ENCODE data around the gene ALG1L2. TPM values are rescaled to one million over a fixed set of nuclear protein-coding genes. Genes with fewer than 3 reads are reported as not detected.
A peak's percentile ranks its signal among the peaks of the same experiment; 100 is the strongest.
"Not testable (repeated sequence)": the region's sequence is repeated elsewhere in the genome, so short reads cannot be mapped to it uniquely, and the experiment has no call there.

Gene ALG1L2
- total and polyA plus RNA-seq, 2 experiments from 2014 or later, result 0.63 TPM; not detected in 1

- not testable (repeated sequence) for H3K4me3 ChIP-seq; H3K4me1 ChIP-seq (ENCODE audit: insufficient read depth); H3K4me2 ChIP-seq (ENCODE audit: unreplicated experiment); DNase-seq; H3K9ac ChIP-seq; H3K27me3 ChIP-seq (replicated peaks; ENCODE audit: insufficient read depth); H3K79me2 ChIP-seq (ENCODE audit: insufficient read depth); H3K9me2 ChIP-seq (ENCODE audit: insufficient read depth); H3F3A ChIP-seq (ENCODE audit: insufficient read depth); H4K20me1 ChIP-seq (ENCODE audit: insufficient read depth); H2AFZ ChIP-seq; H3K9me3 ChIP-seq (ENCODE audit: low read depth); H3K27ac ChIP-seq; H3K36me3 ChIP-seq (ENCODE audit: low read depth)
- WGBS, 2 experiments (ENCODE audit: low coverage in 1 of 2, low lambda C conversion rate in 2 of 2, missing lambda C conversion rate in 2 of 2), result 76 to 81% methylated on average over 8 of the region's 8 CpGs
- in situ Hi-C loops (cut with MboI), result loop anchor here (25.0 kb wide), 1 partner anchor 98 kb away; no protein-coding TSS in a partner anchor
These were observed 57.4 kb downstream of the ALG1L2 start for GRCh38 chr3:130138992-130139391.

DNA sequence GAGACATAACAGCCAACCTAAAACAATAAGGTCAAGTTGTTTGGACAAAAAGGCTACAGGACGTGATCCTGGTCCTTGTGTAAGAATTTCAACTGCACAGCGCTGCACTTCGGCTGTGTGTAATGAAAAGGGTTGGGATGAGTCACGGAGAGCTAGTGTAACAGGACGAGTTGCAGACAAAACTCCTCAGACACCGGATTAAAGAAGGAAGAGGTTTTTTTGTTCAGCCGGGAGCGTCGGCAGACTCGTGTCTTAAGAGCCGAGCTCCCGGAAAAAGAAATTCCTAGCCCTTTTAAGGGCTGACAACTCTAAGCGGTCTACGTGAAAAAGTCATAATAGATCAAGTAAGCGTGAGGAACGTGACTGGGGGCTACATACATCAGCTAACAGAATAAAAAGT, 59.1 kb downstream of the ALG1L2 start:
- peak overlapping the region; percentile 12 for H3K4me2 ChIP-seq (ENCODE audit: unreplicated experiment)
- H3K27me3 ChIP-seq (replicated peaks; ENCODE audit: insufficient read depth), result not testable (repeated sequence)
- 31 to 32% methylated on average over 16 of the region's 16 CpGs for WGBS, 2 experiments (ENCODE audit: low coverage in 1 of 2, low lambda C conversion rate in 2 of 2, missing lambda C conversion rate in 2 of 2)

GRCh38 chr3:130143648-130144327, 62.2 kb downstream of the ALG1L2 start:
- H3K4me2 ChIP-seq (ENCODE audit: unreplicated experiment); H4K20me1 ChIP-seq (ENCODE audit: insufficient read depth); H3K9me3 ChIP-seq (ENCODE audit: low read depth); H3F3A ChIP-seq (ENCODE audit: insufficient read depth); H3K36me3 ChIP-seq (ENCODE audit: low read depth); H2AFZ ChIP-seq; H3K79me2 ChIP-seq (ENCODE audit: insufficient read depth); H3K9ac ChIP-seq; H3K9me2 ChIP-seq (ENCODE audit: insufficient read depth); H3K27me3 ChIP-seq (replicated peaks; ENCODE audit: insufficient read depth); H3K4me1 ChIP-seq (ENCODE audit: insufficient read depth); H3K27ac ChIP-seq; H3K4me3 ChIP-seq: not testable (repeated sequence)
- DNase-seq, result peak; percentile 11
- WGBS, 2 experiments (ENCODE audit: low coverage in 1 of 2, low lambda C conversion rate in 2 of 2, missing lambda C conversion rate in 2 of 2), result 58 to 63% methylated on average over 13 of the region's 13 CpGs
- in situ Hi-C loops (cut with MboI), result loop anchor here (25.0 kb wide), 1 partner anchor 94 kb away; no protein-coding TSS in a partner anchor

More for the DNA sequence above, 59.1 kb downstream of the ALG1L2 start:
- H2AFZ ChIP-seq, result peak overlapping the region; percentile 53; the same call in 1 of the 2 replicates
- not testable (repeated sequence) for H3K79me2 ChIP-seq (ENCODE audit: insufficient read depth); H3K27ac ChIP-seq; H3K9me3 ChIP-seq (ENCODE audit: low read depth); H3K4me1 ChIP-seq (ENCODE audit: insufficient read depth); H4K20me1 ChIP-seq (ENCODE audit: insufficient read depth); H3F3A ChIP-seq (ENCODE audit: insufficient read depth); H3K36me3 ChIP-seq (ENCODE audit: low read depth); H3K9me2 ChIP-seq (ENCODE audit: insufficient read depth); H3K9ac ChIP-seq
- in situ Hi-C loops (cut with MboI), result loop anchor here (25.0 kb wide), 1 partner anchor 97 kb away; no protein-coding TSS in a partner anchor
- peak; percentile 56 for DNase-seq
- peak overlapping the region; percentile 37; the same call in 1 of the 2 replicates for H3K4me3 ChIP-seq

DNA sequence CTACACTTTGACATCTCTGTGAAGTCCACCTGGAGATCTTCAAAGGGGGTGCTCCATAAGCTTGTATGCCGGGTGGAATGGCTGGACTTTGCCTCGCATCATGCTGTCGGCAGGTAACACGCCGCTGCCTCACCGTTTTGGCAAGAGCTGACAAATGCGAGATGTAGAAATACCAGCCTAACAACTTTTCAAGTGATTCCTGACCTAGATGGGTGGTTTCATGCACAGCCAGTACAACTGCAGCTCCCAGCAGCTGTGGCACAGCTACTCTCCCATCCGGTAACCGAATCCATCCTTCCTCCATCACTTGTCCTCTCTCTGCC, 62.7 kb downstream of the ALG1L2 start:
- H3K9me3 ChIP-seq (ENCODE audit: low read depth); H3K79me2 ChIP-seq (ENCODE audit: insufficient read depth); H3K36me3 ChIP-seq (ENCODE audit: low read depth); DNase-seq; H3K27me3 ChIP-seq (replicated peaks; ENCODE audit: insufficient read depth); H3K4me1 ChIP-seq (ENCODE audit: insufficient read depth); H3K4me3 ChIP-seq; H2AFZ ChIP-seq; H3K4me2 ChIP-seq (ENCODE audit: unreplicated experiment); H3K9me2 ChIP-seq (ENCODE audit: insufficient read depth); H3K27ac ChIP-seq; H3K9ac ChIP-seq; H3F3A ChIP-seq (ENCODE audit: insufficient read depth); H4K20me1 ChIP-seq (ENCODE audit: insufficient read depth): not testable (repeated sequence)
- 85 to 90% methylated on average over 9 of the region's 9 CpGs for WGBS, 2 experiments (ENCODE audit: low coverage in 1 of 2, low lambda C conversion rate in 2 of 2, missing lambda C conversion rate in 2 of 2)
- in situ Hi-C loops (cut with MboI), result loop anchor here (25.0 kb wide), 1 partner anchor 93 kb away; no protein-coding TSS in a partner anchor

GRCh38 chr3:130145456-130145855, 63.8 kb downstream of the ALG1L2 start:
- H4K20me1 ChIP-seq (ENCODE audit: insufficient read depth); H3K27me3 ChIP-seq (replicated peaks; ENCODE audit: insufficient read depth); H3K36me3 ChIP-seq (ENCODE audit: low read depth); H3K27ac ChIP-seq; H3K4me2 ChIP-seq (ENCODE audit: unreplicated experiment); H3F3A ChIP-seq (ENCODE audit: insufficient read depth); H3K9me2 ChIP-seq (ENCODE audit: insufficient read depth); H3K4me3 ChIP-seq; DNase-seq; H2AFZ ChIP-seq; H3K9me3 ChIP-seq (ENCODE audit: low read depth); H3K4me1 ChIP-seq (ENCODE audit: insufficient read depth); H3K79me2 ChIP-seq (ENCODE audit: insufficient read depth); H3K9ac ChIP-seq: not testable (repeated sequence)
- in situ Hi-C loops (cut with MboI), result loop anchor here (25.0 kb wide), 1 partner anchor 92 kb away; no protein-coding TSS in a partner anchor
- WGBS, 2 experiments (ENCODE audit: low coverage in 1 of 2, low lambda C conversion rate in 2 of 2, missing lambda C conversion rate in 2 of 2), result 65 to 68% methylated on average over 5 of the region's 5 CpGs

GRCh38 chr3:130146465-130146864, 64.8 kb downstream of the ALG1L2 start:
- H3K79me2 ChIP-seq (ENCODE audit: insufficient read depth); H3K9me2 ChIP-seq (ENCODE audit: insufficient read depth); H3K4me2 ChIP-seq (ENCODE audit: unreplicated experiment): not testable (repeated sequence)

More at GRCh38 chr3:130146465-130146864, 64.8 kb downstream of the ALG1L2 start:
- not testable (repeated sequence) for H3F3A ChIP-seq (ENCODE audit: insufficient read depth); H3K4me3 ChIP-seq; H4K20me1 ChIP-seq (ENCODE audit: insufficient read depth); H3K9me3 ChIP-seq (ENCODE audit: low read depth); H3K27me3 ChIP-seq (replicated peaks; ENCODE audit: insufficient read depth); H3K27ac ChIP-seq; H3K4me1 ChIP-seq (ENCODE audit: insufficient read depth); H2AFZ ChIP-seq; H3K36me3 ChIP-seq (ENCODE audit: low read depth); H3K9ac ChIP-seq; DNase-seq
- WGBS, 2 experiments (ENCODE audit: low coverage in 1 of 2, low lambda C conversion rate in 2 of 2, missing lambda C conversion rate in 2 of 2), result 80 to 86% methylated on average over 6 of the region's 6 CpGs
- in situ Hi-C loops (cut with MboI), result loop anchor here (25.0 kb wide), 1 partner anchor 91 kb away; no protein-coding TSS in a partner anchor

Measured in GM23248 (cell line).